ENCODE measurements around the gene AGL.

- TF ChIP-seq CTCF (IDR thresholded peaks at IDR 0.05; ENCODE audit: low read depth, low read length, poor library complexity, severe bottlenecking) (no peak), EZH2phosphoT487 (IDR thresholded peaks at IDR 0.05; ENCODE audit: borderline replicate concordance, low read length) (no peak)
These were observed 93.1 kb downstream of the AGL start for GRCh38 chr1:99943223-99943794.
